ENCODE measurements around the gene NUBP1. TPM values are rescaled to one million over a fixed set of nuclear protein-coding genes. Genes with fewer than 3 reads are reported as not detected.
"Not testable (repeated sequence)": the region's sequence is repeated elsewhere in the genome, so short reads cannot be mapped to it uniquely, and the experiment has no call there.

The NUBP1 gene
- total RNA-seq, 1 donor: 19.5 TPM

- H3K27ac ChIP-seq (ENCODE audit: low read depth, low read length): no peak overlapping the region
- no peaks in the 10 kb centered on the region for H3K27me3 ChIP-seq (ENCODE audit: insufficient read depth, low read length)
- H3K79me2 ChIP-seq (ENCODE audit: insufficient read depth, low read length): no peaks in the 10 kb centered on the region
- no peak for TF ChIP-seq CTCF (IDR thresholded peaks at IDR 0.05; ENCODE audit: extremely low read depth, low read depth, low read length)
- no peak overlapping the region for H3K4me3 ChIP-seq (ENCODE audit: insufficient read depth, low read length)
- peaks cover under 1% of the 10 kb centered on the region for H3K36me3 ChIP-seq (ENCODE audit: insufficient read depth, low read length)
- H3K4me2 ChIP-seq (ENCODE audit: insufficient read depth, low read length): no peak overlapping the region
- H2AFZ ChIP-seq (ENCODE audit: low read length): no peak overlapping the region
- no peaks in the 10 kb centered on the region for H3K9me3 ChIP-seq (ENCODE audit: low read depth, low read length)
- H4K20me1 ChIP-seq (ENCODE audit: insufficient read depth, low read length): peaks cover 3% of the 10 kb centered on the region
- H3K4me1 ChIP-seq (ENCODE audit: insufficient read depth, low read length): no peaks in the 10 kb centered on the region
- DNase-seq (ENCODE audit: insufficient read length, low spot score, missing footprints): no peak
Observed at GRCh38 chr16:10769381-10769780, 25.7 kb downstream of the NUBP1 start.

- no peak overlapping the region for H3K27ac ChIP-seq (ENCODE audit: low read depth, low read length)
- no peak for TF ChIP-seq CTCF (IDR thresholded peaks at IDR 0.05; ENCODE audit: extremely low read depth, low read depth, low read length)
- DNase-seq (ENCODE audit: insufficient read length, low spot score, missing footprints): no peak
Observed at GRCh38 chr16:10770907-10771306, 27.3 kb downstream of the NUBP1 start.

GRCh38 chr16:10776280-10776679, 32.6 kb downstream of the NUBP1 start:
- no peak overlapping the region for H3K4me2 ChIP-seq (ENCODE audit: insufficient read depth, low read length)
- H3K4me1 ChIP-seq (ENCODE audit: insufficient read depth, low read length): no peaks in the 10 kb centered on the region
- H3K9me3 ChIP-seq (ENCODE audit: low read depth, low read length): no peaks in the 10 kb centered on the region
- no peak overlapping the region for H3K4me3 ChIP-seq (ENCODE audit: insufficient read depth, low read length)
- H4K20me1 ChIP-seq (ENCODE audit: insufficient read depth, low read length): no peaks in the 10 kb centered on the region
- TF ChIP-seq CTCF (IDR thresholded peaks at IDR 0.05; ENCODE audit: extremely low read depth, low read depth, low read length): no peak
- peaks cover 3% of the 10 kb centered on the region for H3K27me3 ChIP-seq (ENCODE audit: insufficient read depth, low read length)
- DNase-seq (ENCODE audit: insufficient read length, low spot score, missing footprints): no peak
- no peak overlapping the region for H3K27ac ChIP-seq (ENCODE audit: low read depth, low read length)
- H2AFZ ChIP-seq (ENCODE audit: low read length): no peak overlapping the region
- H3K79me2 ChIP-seq (ENCODE audit: insufficient read depth, low read length): no peaks in the 10 kb centered on the region
- no peaks in the 10 kb centered on the region for H3K36me3 ChIP-seq (ENCODE audit: insufficient read depth, low read length)

More at GRCh38 chr16:10770907-10771306, 27.3 kb downstream of the NUBP1 start:
- no peaks in the 10 kb centered on the region for H3K9me3 ChIP-seq (ENCODE audit: low read depth, low read length)
- no peaks in the 10 kb centered on the region for H3K79me2 ChIP-seq (ENCODE audit: insufficient read depth, low read length)
- H3K36me3 ChIP-seq (ENCODE audit: insufficient read depth, low read length): no peaks in the 10 kb centered on the region
- no peaks in the 10 kb centered on the region for H4K20me1 ChIP-seq (ENCODE audit: insufficient read depth, low read length)
- H3K27me3 ChIP-seq (ENCODE audit: insufficient read depth, low read length): no peaks in the 10 kb centered on the region
- H2AFZ ChIP-seq (ENCODE audit: low read length): no peak overlapping the region
- no peak overlapping the region for H3K4me2 ChIP-seq (ENCODE audit: insufficient read depth, low read length)
- no peak overlapping the region for H3K4me3 ChIP-seq (ENCODE audit: insufficient read depth, low read length)
- H3K4me1 ChIP-seq (ENCODE audit: insufficient read depth, low read length): no peaks in the 10 kb centered on the region

GRCh38 chr16:10776923-10777322, 33.3 kb downstream of the NUBP1 start:
- not testable (repeated sequence) for H3K4me3 ChIP-seq (ENCODE audit: insufficient read depth, low read length); DNase-seq (ENCODE audit: insufficient read length, low spot score, missing footprints); H2AFZ ChIP-seq (ENCODE audit: low read length); H3K4me2 ChIP-seq (ENCODE audit: insufficient read depth, low read length); H3K36me3 ChIP-seq (ENCODE audit: insufficient read depth, low read length); H3K27ac ChIP-seq (ENCODE audit: low read depth, low read length); H3K27me3 ChIP-seq (ENCODE audit: insufficient read depth, low read length); H3K79me2 ChIP-seq (ENCODE audit: insufficient read depth, low read length); H3K4me1 ChIP-seq (ENCODE audit: insufficient read depth, low read length); H3K9me3 ChIP-seq (ENCODE audit: low read depth, low read length); H4K20me1 ChIP-seq (ENCODE audit: insufficient read depth, low read length)
